Measurements from ENCODE around the gene ASAP3.

DNA sequence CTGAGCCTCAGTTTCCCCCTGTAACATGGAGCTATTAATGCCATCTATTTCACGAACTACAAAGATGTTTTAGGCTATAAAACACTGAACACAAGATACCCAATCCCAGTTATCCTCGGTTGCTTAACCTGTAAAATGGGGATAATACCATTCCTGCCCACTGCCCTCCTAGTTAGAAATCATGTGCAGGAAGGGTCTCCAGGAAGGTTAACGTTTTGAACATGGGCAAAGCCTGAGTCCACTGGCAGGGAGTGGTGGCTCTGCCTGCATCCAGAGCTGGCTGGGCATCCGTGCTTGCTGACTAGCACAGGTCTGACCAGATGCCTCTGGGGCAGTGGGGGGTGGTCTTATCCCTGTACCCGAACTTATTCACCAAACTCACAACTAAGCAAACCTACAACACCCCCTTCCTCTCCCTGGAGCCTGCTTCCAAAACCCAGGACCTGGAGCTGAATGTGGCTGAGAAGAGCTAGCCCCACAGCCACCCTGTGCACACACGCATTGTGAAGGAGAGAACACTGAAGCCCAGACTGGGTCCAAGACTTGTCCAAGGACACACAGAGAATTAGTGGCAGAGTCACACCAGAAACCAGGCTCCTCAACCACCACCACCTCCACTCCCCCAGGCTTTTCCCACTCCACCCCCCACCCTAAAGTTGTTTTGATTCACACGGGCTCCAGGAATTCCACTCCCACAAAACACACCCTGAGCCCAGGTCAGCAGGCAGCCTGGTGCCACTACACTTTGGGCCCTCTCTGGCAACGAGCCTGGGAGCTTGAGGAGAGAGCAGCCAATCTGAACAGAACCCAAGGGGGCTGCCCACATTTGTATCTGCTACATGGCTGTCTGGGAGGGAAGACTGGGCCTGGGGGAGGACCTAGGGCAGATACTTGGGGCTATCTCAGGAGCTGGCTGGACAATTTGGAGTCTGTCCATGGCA, 45.4 kb upstream of the ASAP3 start:
- TF ChIP-seq, protein P1, sequence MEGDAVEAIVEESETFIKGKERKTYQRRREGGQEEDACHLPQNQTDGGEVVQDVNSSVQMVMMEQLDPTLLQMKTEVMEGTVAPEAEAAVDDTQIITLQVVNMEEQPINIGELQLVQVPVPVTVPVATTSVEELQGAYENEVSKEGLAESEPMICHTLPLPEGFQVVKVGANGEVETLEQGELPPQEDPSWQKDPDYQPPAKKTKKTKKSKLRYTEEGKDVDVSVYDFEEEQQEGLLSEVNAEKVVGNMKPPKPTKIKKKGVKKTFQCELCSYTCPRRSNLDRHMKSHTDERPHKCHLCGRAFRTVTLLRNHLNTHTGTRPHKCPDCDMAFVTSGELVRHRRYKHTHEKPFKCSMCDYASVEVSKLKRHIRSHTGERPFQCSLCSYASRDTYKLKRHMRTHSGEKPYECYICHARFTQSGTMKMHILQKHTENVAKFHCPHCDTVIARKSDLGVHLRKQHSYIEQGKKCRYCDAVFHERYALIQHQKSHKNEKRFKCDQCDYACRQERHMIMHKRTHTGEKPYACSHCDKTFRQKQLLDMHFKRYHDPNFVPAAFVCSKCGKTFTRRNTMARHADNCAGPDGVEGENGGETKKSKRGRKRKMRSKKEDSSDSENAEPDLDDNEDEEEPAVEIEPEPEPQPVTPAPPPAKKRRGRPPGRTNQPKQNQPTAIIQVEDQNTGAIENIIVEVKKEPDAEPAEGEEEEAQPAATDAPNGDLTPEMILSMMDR (IDR thresholded peaks at IDR 0.05; ENCODE audit: low read depth, low read length, poor library complexity, severe bottlenecking), result no peak
- no peak for TF ChIP-seq EZH2phosphoT487 (IDR thresholded peaks at IDR 0.05; ENCODE audit: borderline replicate concordance, low read length)
